KMS-11 (cell line): ENCODE measurements around the gene UBE2E2.

Experiments used
- H2AFZ ChIP-seq: fragments of 200-600 bp; sonication (generic); 2 replicates; pipeline ENCODE4 v1.6.1; 2016; ENCODE audit warnings: antibody characterized with exemption, mixed run types, low read depth
- H3K27ac ChIP-seq: fragments of 200-600 bp; sonication (generic); 2 replicates; pipeline ENCODE4 v1.6.1; 2016; ENCODE audit warnings: mild to moderate bottlenecking, mixed run types
- H3K27me3 ChIP-seq: fragments of 200-600 bp; sonication (generic); 2 replicates; pipeline ENCODE4 v1.6.1; 2017; ENCODE audit warnings: mild to moderate bottlenecking, low read depth, mixed run types, moderate library complexity; ENCODE audit not compliant: insufficient read depth
- H3K36me3 ChIP-seq: fragments of 200-600 bp; sonication (generic); 2 replicates; pipeline ENCODE4 v1.6.1; 2017; ENCODE audit warnings: mild to moderate bottlenecking, mixed run types; ENCODE audit not compliant: insufficient read depth
- H3K4me1 ChIP-seq: fragments of 200-600 bp; sonication (generic); 2 replicates; pipeline ENCODE4 v1.6.1; 2016; ENCODE audit warnings: mild to moderate bottlenecking, low read depth, mixed run types; ENCODE audit not compliant: poor library complexity, severe bottlenecking
- H3K4me2 ChIP-seq: fragments of 200-600 bp; sonication (generic); 2 replicates; pipeline ENCODE4 v1.7.0; 2016; ENCODE audit warnings: mild to moderate bottlenecking, mixed run types
- H3K4me3 ChIP-seq: fragments of 200-600 bp; sonication (generic); IDR thresholded peaks from 2 replicates; pipeline ENCODE4 v1.6.1; 2017; ENCODE audit warnings: low read depth, low read length, mixed read lengths; ENCODE audit not compliant: insufficient read depth
- H3K79me2 ChIP-seq: fragments of 200-600 bp; sonication (generic); 2 replicates; pipeline ENCODE4 v1.6.1; 2016; ENCODE audit warnings: low read depth, mixed run types; ENCODE audit not compliant: insufficient read depth
- H3K9ac ChIP-seq: fragments of 200-600 bp; sonication (generic); 2 replicates; pipeline ENCODE4 v1.6.1; 2016; ENCODE audit warnings: mild to moderate bottlenecking, mixed run types
- H4K20me1 ChIP-seq: fragments of 200-600 bp; sonication (generic); 2 replicates; pipeline ENCODE4 v1.6.1; 2016; ENCODE audit warnings: mild to moderate bottlenecking, mixed run types; ENCODE audit not compliant: insufficient read depth
- CTCF ChIP-seq: fragments of 200-600 bp; sonication (generic); conservative IDR thresholded peaks from 2 replicates; pipeline ENCODE4 v1.6.1; 2017; ENCODE audit warnings: low read depth, mild to moderate bottlenecking, antibody characterized with exemption, low read length, moderate library complexity, mixed read lengths

UBE2E2 gene

GRCh38 chr3:23459889-23460546 lies 256.9 kb downstream of the UBE2E2 start:
- H3K9ac ChIP-seq, result no peak overlapping the region
- no peaks in the 10 kb centered on the region for H4K20me1 ChIP-seq
- no peaks in the 10 kb centered on the region; the same call in 1 of the 2 replicates for H3K79me2 ChIP-seq
- no peak overlapping the region for H3K4me2 ChIP-seq
- H3K4me1 ChIP-seq, result no peaks in the 10 kb centered on the region
- no peak for TF ChIP-seq CTCF
- H3K36me3 ChIP-seq, result no peaks in the 10 kb centered on the region
- no peaks in the 10 kb centered on the region for H3K27me3 ChIP-seq
- no peak overlapping the region for H3K27ac ChIP-seq
- H2AFZ ChIP-seq, result no peak overlapping the region
- H3K4me3 ChIP-seq, result no peak overlapping the region

- Histone ChIP-seq H3K4me1 (no peaks in the 10 kb centered on the region), H3K79me2 (no peaks in the 10 kb centered on the region), H3K36me3 (no peaks in the 10 kb centered on the region), H3K9ac (no peak overlapping the region), H4K20me1 (no peaks in the 10 kb centered on the region), H3K4me3 (no peak overlapping the region), H2AFZ (no peak overlapping the region), H3K27me3 (no peaks in the 10 kb centered on the region), H3K27ac (no peak overlapping the region), H3K4me2 (no peak overlapping the region)
- TF ChIP-seq CTCF, result no peak
Observed at GRCh38 chr3:23461069-23461468, 257.9 kb downstream of the UBE2E2 start.

GRCh38 chr3:23463791-23464190 lies 260.7 kb downstream of the UBE2E2 start:
- no peaks in the 10 kb centered on the region for H3K36me3 ChIP-seq
- TF ChIP-seq CTCF, result no peak
- no peak overlapping the region for H2AFZ ChIP-seq

GRCh38 chr3:23465569-23465968 lies 262.4 kb downstream of the UBE2E2 start:
- no peak for TF ChIP-seq CTCF
- H3K79me2 ChIP-seq, result no peaks in the 10 kb centered on the region
- H3K4me3 ChIP-seq, result no peak overlapping the region
- H3K4me2 ChIP-seq, result no peak overlapping the region
- no peaks in the 10 kb centered on the region for H3K27me3 ChIP-seq
- no peak overlapping the region for H3K27ac ChIP-seq
- H2AFZ ChIP-seq, result no peak overlapping the region
- H3K4me1 ChIP-seq, result no peaks in the 10 kb centered on the region
- H3K9ac ChIP-seq, result no peak overlapping the region
- H4K20me1 ChIP-seq, result no peaks in the 10 kb centered on the region
- H3K36me3 ChIP-seq, result no peaks in the 10 kb centered on the region

More at GRCh38 chr3:23463791-23464190, 260.7 kb downstream of the UBE2E2 start:
- H4K20me1 ChIP-seq, result no peaks in the 10 kb centered on the region
- no peaks in the 10 kb centered on the region for H3K27me3 ChIP-seq
- H3K4me1 ChIP-seq, result no peaks in the 10 kb centered on the region
- no peaks in the 10 kb centered on the region for H3K79me2 ChIP-seq
- no peak overlapping the region for H3K4me3 ChIP-seq
- no peak overlapping the region for H3K4me2 ChIP-seq
- no peak overlapping the region for H3K27ac ChIP-seq
- H3K9ac ChIP-seq, result no peak overlapping the region
